Testis (tissue), 3 donors: ENCODE measurements around the gene SEMA5A. TPM values are rescaled to one million over a fixed set of nuclear protein-coding genes. Genes with fewer than 3 reads are reported as not detected.

Experiments used
- DNase-seq: peaks from one replicate; pipeline ENCODE4 v3.0.0-alpha.2; 2019
- H3K27ac ChIP-seq, 2 donors: fragments of 200-600 bp; sonication (generic); one replicate each; pipeline ENCODE4 v1.5.1; 2019
- H3K27me3 ChIP-seq: fragments of 200-600 bp; sonication (generic); one replicate; pipeline ENCODE4 v1.5.1; 2019
- H3K36me3 ChIP-seq: fragments of 200-600 bp; sonication (generic); one replicate; pipeline ENCODE4 v1.5.1; 2017; ENCODE audit warnings: low read depth; ENCODE audit errors: missing control alignments
- H3K4me1 ChIP-seq: fragments of 200-600 bp; sonication (generic); one replicate; pipeline ENCODE4 v1.5.1; 2019
- H3K4me3 ChIP-seq, 2 donors: fragments of 200-600 bp; sonication (generic); one replicate each; pipeline ENCODE4 v1.5.1; 2017 to 2019
- H3K9me3 ChIP-seq: fragments of 200-600 bp; sonication (generic); one replicate; pipeline ENCODE4 v1.5.1; 2017
- POLR2A ChIP-seq: fragments of 450-650 bp; IDR thresholded peaks from one replicate; pipeline ENCODE4 v1.6.1; 2017; ENCODE audit warnings: antibody characterized with exemption, mild to moderate bottlenecking, moderate library complexity
- WGBS, 2 donors: methylation state at CpG; one replicate each; pipeline ENCODE4 v1.1.5; 2018; 5-methylcytosine and 5-hydroxymethylcytosine counted together
- intact Hi-C: fragments of 100-400 bp; cut with DNase I; formaldehyde crosslinking; loops from one replicate; pipeline ENCODE4 v1.15.1; 2023; ENCODE audit warnings: low total_unique reads
- polyA plus RNA-seq: library from polyadenylated mRNA; stranded (reverse); fragments of 350-450 nt; fragmentation: Illumina TruSeq; extraction: RNeasy Lipid Tissue Mini Kit (QIAGEN cat#74804); gene quantifications from one replicate; pipeline ENCODE4 v1.2.3, GENCODE V29; 2014; ENCODE audit warnings: low read depth, low replicate concordance; ENCODE audit not compliant: insufficient read depth
- total RNA-seq, 2 donors: library from RNA; depleted of rRNA; stranded (reverse); fragments of >200 nt; gene quantifications; one replicate each; pipeline ENCODE4 v1.2.3, GENCODE V29; 2016
- TF ChIP-seq, protein P1 (sequence below), 3 experiments: fragments of 450-650 bp in 2 of 3; fragments of 200-600 bp in 1 of 3; sonication (generic) in 1 of 3; IDR thresholded peaks; one replicate each; pipeline ENCODE4 v1.5.1; 2016 to 2019; ENCODE audit warnings: antibody characterized with exemption in 3 of 3, mild to moderate bottlenecking in 2 of 3, moderate library complexity in 1 of 3

SEMA5A gene
- total and polyA plus RNA-seq, 3 donors from 2014 or later, result 3.4 to 12.8 (median 5.4) TPM

DNA sequence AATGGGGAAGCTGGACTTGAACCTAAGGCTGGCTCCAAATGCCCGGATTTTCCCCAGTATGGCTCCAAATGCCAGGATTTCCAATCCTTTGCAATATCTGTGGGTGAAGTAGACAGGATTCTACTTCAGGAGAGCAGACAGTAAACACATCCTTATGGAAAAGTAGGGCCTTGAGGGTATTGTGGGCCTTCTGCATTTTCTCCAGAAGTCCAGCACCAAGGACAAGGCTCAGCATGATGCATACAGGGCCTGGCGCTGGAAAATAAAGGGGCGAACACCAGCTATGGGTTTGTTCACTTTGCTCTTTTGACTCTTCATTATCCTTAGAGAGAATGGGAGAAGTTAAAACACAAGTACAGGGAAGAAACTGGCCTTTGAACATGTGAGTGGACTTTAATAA lies 347.5 kb downstream of the SEMA5A start:
- Histone ChIP-seq H3K9me3 (no peaks in the 10 kb centered on the region), H3K4me1 (no peaks in the 10 kb centered on the region), H3K4me3 (no peak overlapping the region), H3K27ac (no peak overlapping the region), H3K36me3 (no peaks in the 10 kb centered on the region), H3K27me3 (no peaks in the 10 kb centered on the region)
- intact Hi-C loops, result no loop called here
- 79 to 94% methylated on average over 3 of the region's 3 CpGs for WGBS, 2 donors
- DNase-seq, result no peak
- TF ChIP-seq, protein P1, sequence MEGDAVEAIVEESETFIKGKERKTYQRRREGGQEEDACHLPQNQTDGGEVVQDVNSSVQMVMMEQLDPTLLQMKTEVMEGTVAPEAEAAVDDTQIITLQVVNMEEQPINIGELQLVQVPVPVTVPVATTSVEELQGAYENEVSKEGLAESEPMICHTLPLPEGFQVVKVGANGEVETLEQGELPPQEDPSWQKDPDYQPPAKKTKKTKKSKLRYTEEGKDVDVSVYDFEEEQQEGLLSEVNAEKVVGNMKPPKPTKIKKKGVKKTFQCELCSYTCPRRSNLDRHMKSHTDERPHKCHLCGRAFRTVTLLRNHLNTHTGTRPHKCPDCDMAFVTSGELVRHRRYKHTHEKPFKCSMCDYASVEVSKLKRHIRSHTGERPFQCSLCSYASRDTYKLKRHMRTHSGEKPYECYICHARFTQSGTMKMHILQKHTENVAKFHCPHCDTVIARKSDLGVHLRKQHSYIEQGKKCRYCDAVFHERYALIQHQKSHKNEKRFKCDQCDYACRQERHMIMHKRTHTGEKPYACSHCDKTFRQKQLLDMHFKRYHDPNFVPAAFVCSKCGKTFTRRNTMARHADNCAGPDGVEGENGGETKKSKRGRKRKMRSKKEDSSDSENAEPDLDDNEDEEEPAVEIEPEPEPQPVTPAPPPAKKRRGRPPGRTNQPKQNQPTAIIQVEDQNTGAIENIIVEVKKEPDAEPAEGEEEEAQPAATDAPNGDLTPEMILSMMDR (IDR thresholded peaks at IDR 0.05), result no peak
- no peak for TF ChIP-seq POLR2A

DNA sequence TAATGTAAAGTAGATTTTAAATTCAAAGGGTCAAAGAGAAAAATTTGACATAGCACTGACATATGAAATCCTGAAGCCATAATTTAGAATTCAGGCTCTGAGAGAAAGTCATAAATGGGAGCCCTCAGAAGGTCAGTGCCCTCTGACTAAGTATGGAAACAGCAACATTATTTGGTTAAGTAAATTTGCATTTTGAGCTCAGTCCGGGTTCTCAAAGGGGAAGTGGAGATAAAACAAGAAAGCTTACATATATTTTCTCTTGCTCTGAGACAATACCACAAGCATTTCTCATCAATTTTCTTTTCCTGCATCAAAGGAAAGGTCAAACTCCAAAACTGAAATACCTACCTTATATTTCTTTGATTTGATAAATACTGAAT lies 348.0 kb downstream of the SEMA5A start:
- H3K4me1 ChIP-seq, result no peaks in the 10 kb centered on the region
- no peaks in the 10 kb centered on the region for H3K36me3 ChIP-seq
- WGBS, 2 donors, result 68 to 71% methylated on average over 1 of the region's 1 CpG
- TF ChIP-seq POLR2A, result no peak
- TF ChIP-seq, protein P1 (IDR thresholded peaks at IDR 0.05), result no peak
- H3K9me3 ChIP-seq, result no peaks in the 10 kb centered on the region
- no peak overlapping the region for H3K4me3 ChIP-seq
- no peak for DNase-seq
- H3K27me3 ChIP-seq, result no peaks in the 10 kb centered on the region
- no peak overlapping the region for H3K27ac ChIP-seq
- intact Hi-C loops, result no loop called here

DNA sequence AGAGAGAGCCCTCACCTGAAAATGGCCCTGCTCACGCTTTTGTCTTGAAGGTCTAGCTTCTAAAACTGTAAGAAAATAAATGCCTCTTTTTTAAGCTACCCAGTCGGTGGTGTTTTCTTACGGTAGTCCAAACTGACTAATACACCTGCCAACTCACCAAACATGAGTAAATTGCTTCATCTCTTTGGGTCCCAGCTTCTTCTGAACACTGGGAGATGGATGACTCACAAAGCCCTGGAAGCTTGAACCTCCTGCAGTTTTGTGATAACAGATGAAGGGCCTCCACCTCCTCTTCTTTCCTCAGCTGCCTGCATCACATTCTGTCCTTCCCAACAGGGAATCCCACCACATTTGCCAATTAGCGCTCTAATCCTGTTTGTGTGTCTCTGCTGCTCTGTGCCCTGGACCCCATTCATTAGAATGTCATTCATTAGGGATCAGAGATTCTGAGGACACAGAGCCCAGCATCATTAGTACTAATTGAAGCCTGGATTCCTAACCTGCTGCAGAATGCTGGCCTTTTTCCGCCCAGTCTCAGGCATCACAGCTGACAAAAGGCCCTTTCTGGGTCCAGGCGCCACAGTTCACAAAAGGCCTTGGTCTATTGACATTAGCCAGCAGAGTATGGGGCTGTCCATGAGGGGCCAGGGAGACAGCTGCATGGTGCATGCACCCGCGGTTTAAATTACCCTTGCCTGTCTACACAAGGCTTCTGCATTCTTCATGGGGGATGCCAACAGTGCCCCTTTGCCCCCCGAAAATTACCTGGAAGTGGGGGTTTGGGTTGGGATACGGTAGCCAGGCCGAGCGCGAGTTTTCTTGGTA lies 349.3 kb downstream of the SEMA5A start:
- intact Hi-C loops, result no loop called here
- Histone ChIP-seq H3K4me3 (no peak overlapping the region), H3K27ac (no peak overlapping the region), H3K4me1 (no peaks in the 10 kb centered on the region), H3K36me3 (no peaks in the 10 kb centered on the region), H3K27me3 (no peaks in the 10 kb centered on the region), H3K9me3 (no peaks in the 10 kb centered on the region)
- TF ChIP-seq, protein P1 (IDR thresholded peaks at IDR 0.05), result no peak
- TF ChIP-seq POLR2A, result no peak
- no peak for DNase-seq
- WGBS, 2 donors, result 91 to 92% methylated on average over 8 to 13 of the region's 13 CpGs

DNA sequence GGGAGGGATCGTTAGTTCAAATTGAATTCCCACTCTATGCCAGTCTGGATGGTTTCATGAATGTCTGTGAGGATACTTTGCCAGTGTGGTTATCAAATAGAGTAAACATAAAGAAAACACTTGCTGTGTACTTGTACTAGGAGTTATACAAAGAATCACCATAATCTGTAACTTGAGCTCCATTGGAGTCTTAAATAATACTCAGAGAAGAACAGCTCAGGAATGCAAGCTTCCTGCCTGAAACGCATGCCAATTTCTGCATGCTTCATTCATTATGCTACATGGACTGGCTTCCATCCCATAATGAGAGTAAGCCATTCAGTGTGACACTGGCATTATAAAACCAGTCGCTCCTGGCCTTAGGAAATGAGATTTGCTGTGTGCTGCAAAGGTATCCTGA lies 351.4 kb downstream of the SEMA5A start:
- Histone ChIP-seq H3K4me3 (no peak overlapping the region), H3K27ac (no peak overlapping the region), H3K9me3 (no peaks in the 10 kb centered on the region), H3K4me1 (no peaks in the 10 kb centered on the region), H3K27me3 (no peaks in the 10 kb centered on the region), H3K36me3 (no peaks in the 10 kb centered on the region)
- TF ChIP-seq, protein P1 (IDR thresholded peaks at IDR 0.05), result no peak
- TF ChIP-seq POLR2A, result no peak
- 32 to 45% methylated on average over 3 of the region's 3 CpGs for WGBS, 2 donors
- DNase-seq, result no peak
- intact Hi-C loops, result no loop called here

DNA sequence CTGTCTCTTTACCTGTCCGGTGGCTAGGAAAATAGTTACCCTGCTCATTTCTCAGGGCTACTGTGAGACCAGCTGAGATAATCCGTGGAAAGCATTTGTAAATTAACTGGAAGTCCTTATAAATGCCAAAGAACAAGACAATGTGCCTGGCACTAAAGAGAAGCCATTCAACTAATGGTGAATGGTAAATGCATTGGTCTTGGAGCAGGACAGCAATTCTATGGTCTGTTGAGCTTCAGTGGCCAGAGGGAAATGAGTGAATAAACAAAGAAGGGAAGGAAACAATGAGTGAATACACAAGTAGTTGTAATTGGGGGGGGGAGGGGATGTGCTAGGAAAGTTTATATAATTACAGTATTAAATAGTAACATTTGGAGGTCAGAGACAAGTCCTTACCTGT lies 353.6 kb downstream of the SEMA5A start:
- no peaks in the 10 kb centered on the region for H3K4me1 ChIP-seq
- no peak for DNase-seq
- H3K4me3 ChIP-seq, result no peak overlapping the region
- H3K27ac ChIP-seq, result no peak overlapping the region
- WGBS, 2 donors, result 93 to 97% methylated on average over 2 of the region's 2 CpGs
- intact Hi-C loops, result no loop called here
- TF ChIP-seq, protein P1 (IDR thresholded peaks at IDR 0.05), result no peak
- no peak for TF ChIP-seq POLR2A
- H3K9me3 ChIP-seq, result no peaks in the 10 kb centered on the region
- no peaks in the 10 kb centered on the region for H3K36me3 ChIP-seq
- no peaks in the 10 kb centered on the region for H3K27me3 ChIP-seq
